PFSK-1 (cell line): ENCODE results near the gene COL8A1. TPM values are rescaled to one million over a fixed set of nuclear protein-coding genes. Genes with fewer than 3 reads are reported as not detected.

Experiments
- FOXP2 ChIP-seq: optimal IDR thresholded peaks from 2 replicates; pipeline ENCODE3; 2011; ENCODE audit warnings: borderline replicate concordance, control low read depth, inconsistent platforms; ENCODE audit not compliant: insufficient read depth; ENCODE audit errors: extremely low read length, extremely low read depth
- POLR2AphosphoS5 ChIP-seq: IDR thresholded peaks from 2 replicates; pipeline ENCODE4 v1.6.1; 2012; ENCODE audit warnings: low read depth, mild to moderate bottlenecking, control low read depth, low read length, moderate library complexity
- REST ChIP-seq, 2 experiments: IDR thresholded peaks; 2 replicates each; pipeline versions ENCODE4 v1.6.1 to v1.8.0; 2011 to 2012; ENCODE audit warnings: low read depth in 2 of 2, low read length in 2 of 2, control low read depth in 1 of 2, inconsistent platforms in 1 of 2, mild to moderate bottlenecking in 1 of 2, moderate library complexity in 1 of 2; ENCODE audit not compliant: insufficient read depth in 1 of 2
- SIN3A ChIP-seq: IDR thresholded peaks from 2 replicates; pipeline ENCODE4 v1.6.1; 2012; ENCODE audit warnings: mild to moderate bottlenecking, low read length, moderate library complexity, borderline replicate concordance; ENCODE audit not compliant: insufficient read depth
- TAF1 ChIP-seq: IDR thresholded peaks from 2 replicates; pipeline ENCODE4 v1.6.1; 2012; ENCODE audit warnings: low read length, control low read depth, borderline replicate concordance; ENCODE audit not compliant: insufficient read depth
- polyA plus RNA-seq: library from polyadenylated mRNA; unstranded; fragments of >200 nt; gene quantifications from one replicate; pipeline ENCODE4 v1.2.1, GENCODE V29; 2012; ENCODE audit warnings: low read depth, missing spikeins; ENCODE audit not compliant: insufficient read length

COL8A1 gene
- 1.1 TPM for polyA plus RNA-seq

- no peak for TF ChIP-seq TAF1
- TF ChIP-seq SIN3A = no peak
- no peak for TF ChIP-seq FOXP2
- TF ChIP-seq POLR2AphosphoS5 = no peak
- no peak for TF ChIP-seq REST (IDR thresholded peaks at IDR 0.05; ENCODE audit: insufficient read depth in 1 of 2, low read depth in 2 of 2, low read length in 2 of 2)
Measured at GRCh38 chr3:99638167-99638948, at the start of gene COL8A1. Gene COL8A1 (plus strand): TSS chr3:99638594. CDS start chr3:99790683, 152,089 bp downstream.

- TF ChIP-seq FOXP2 (no peak), TAF1 (no peak), POLR2AphosphoS5 (no peak), SIN3A (no peak), REST (IDR thresholded peaks at IDR 0.05; ENCODE audit: insufficient read depth in 1 of 2, low read depth in 2 of 2, low read length in 2 of 2) (no peak)
Measured at GRCh38 chr3:99599894-99600293, 38.5 kb upstream of the COL8A1 start.

GRCh38 chr3:99601515-99601914, 36.9 kb upstream of the COL8A1 start:
- TF ChIP-seq FOXP2 (no peak), SIN3A (no peak), POLR2AphosphoS5 (no peak), REST (IDR thresholded peaks at IDR 0.05; ENCODE audit: insufficient read depth in 1 of 2, low read depth in 2 of 2, low read length in 2 of 2) (no peak), TAF1 (no peak)

GRCh38 chr3:99602183-99602582, 36.2 kb upstream of the COL8A1 start:
- TF ChIP-seq FOXP2 = no peak
- TF ChIP-seq REST (IDR thresholded peaks at IDR 0.05; ENCODE audit: insufficient read depth in 1 of 2, low read depth in 2 of 2, low read length in 2 of 2) = no peak
- no peak for TF ChIP-seq TAF1
- no peak for TF ChIP-seq SIN3A
- TF ChIP-seq POLR2AphosphoS5 = no peak
